Right ventricle myocardium inferior (tissue), 1 donor: Measurements from ENCODE around the gene LRRK2. TPM values are rescaled to one million over a fixed set of nuclear protein-coding genes. Genes with fewer than 3 reads are reported as not detected.

Source experiments
- ATAC-seq: fragments of 200-7000 bp; cut with Tn5 transposase; one replicate; pipeline ENCODE4 v1.9.1; 2020; ENCODE audit warnings: mild to moderate bottlenecking, moderate library complexity
- DNase-seq: peaks from one replicate; pipeline ENCODE4 v3.0.0; 2021; ENCODE audit errors: missing footprints
- intact Hi-C: fragments of 100-400 bp; cut with DNase I; formaldehyde crosslinking; loops from one replicate; pipeline ENCODE4 v1.11.0; 2022
- total RNA-seq: library from RNA; stranded (reverse); fragmentation: NEBNext Ultra II Directional; extraction: Animal tissue kit (Norgen Biotek cat#: 25700); gene quantifications from one replicate; pipeline ENCODE4 v1.2.1, GENCODE V29; 2021
- donor health status: DM: no; HTN: yes; CAD: no; lungs with severe emphysema.

LRRK2 gene
- total RNA-seq, 1 donor from 2014 or later, result 8.4 TPM

GRCh38 chr12:40287369-40287975, 62.7 kb downstream of the LRRK2 start:
- ATAC-seq (no peak), DNase-seq (no peak)
- intact Hi-C loops, result no loop called here

GRCh38 chr12:40292788-40293429, 68.1 kb downstream of the LRRK2 start:
- DNase-seq (no peak), ATAC-seq (no peak)
- intact Hi-C loops, result no loop called here

GRCh38 chr12:40298341-40298740, 73.5 kb downstream of the LRRK2 start:
- intact Hi-C loops, result no loop called here
- DNase-seq (no peak), ATAC-seq (no peak)

GRCh38 chr12:40300490-40300889, 75.7 kb downstream of the LRRK2 start:
- intact Hi-C loops, result no loop called here
- ATAC-seq (no peak), DNase-seq (no peak)

- DNase-seq (no peak), ATAC-seq (no peak)
- intact Hi-C loops, result no loop called here
These were observed 84.2 kb downstream of the LRRK2 start for GRCh38 chr12:40309001-40309400.

GRCh38 chr12:40310211-40310610, 85.4 kb downstream of the LRRK2 start:
- intact Hi-C loops, result loop anchor here (5.0 kb wide), 1 partner anchor 158 kb away; no protein-coding TSS in a partner anchor
- ATAC-seq (no peak), DNase-seq (no peak)

- intact Hi-C loops, result loop anchor here (5.0 kb wide), 1 partner anchor 160 kb away; no protein-coding TSS in a partner anchor
- ATAC-seq (no peak), DNase-seq (no peak)
These were observed 87.4 kb downstream of the LRRK2 start for GRCh38 chr12:40312196-40312595.

GRCh38 chr12:40312982-40313576, 88.3 kb downstream of the LRRK2 start:
- ATAC-seq (no peak), DNase-seq (no peak)
- intact Hi-C loops, result loop anchor here (5.0 kb wide), 1 partner anchor 161 kb away; no protein-coding TSS in a partner anchor

- ATAC-seq, result no peak
- intact Hi-C loops, result loop anchor here (5.0 kb wide), 1 partner anchor 162 kb away; no protein-coding TSS in a partner anchor
- no peak for DNase-seq
These were observed 89.1 kb downstream of the LRRK2 start for GRCh38 chr12:40313928-40314327.

- ATAC-seq, result no peak
- no peak for DNase-seq
- intact Hi-C loops, result loop anchor here (5.0 kb wide), 1 partner anchor 163 kb away; no protein-coding TSS in a partner anchor
These were observed 90.1 kb downstream of the LRRK2 start for GRCh38 chr12:40314927-40315326.

- DNase-seq (no peak), ATAC-seq (no peak)
- intact Hi-C loops, result no loop called here
These were observed 90.6 kb downstream of the LRRK2 start for GRCh38 chr12:40315375-40315774.

GRCh38 chr12:40324261-40324660, 99.5 kb downstream of the LRRK2 start:
- no peak for DNase-seq
- intact Hi-C loops, result no loop called here

GRCh38 chr12:40325349-40325960, 100.7 kb downstream of the LRRK2 start:
- ATAC-seq, result no peak
- DNase-seq, result no peak
- intact Hi-C loops, result no loop called here

More at GRCh38 chr12:40324261-40324660, 99.5 kb downstream of the LRRK2 start:
- ATAC-seq, result no peak

GRCh38 chr12:40327535-40327934, 102.7 kb downstream of the LRRK2 start:
- ATAC-seq, result no peak
- intact Hi-C loops, result no loop called here
- no peak for DNase-seq

GRCh38 chr12:40330180-40330579, 105.4 kb downstream of the LRRK2 start:
- DNase-seq (no peak), ATAC-seq (no peak)
- intact Hi-C loops, result no loop called here

- intact Hi-C loops, result no loop called here
These were observed 107.1 kb downstream of the LRRK2 start for GRCh38 chr12:40331886-40332285.

GRCh38 chr12:40335991-40336390, 111.2 kb downstream of the LRRK2 start:
- intact Hi-C loops, result no loop called here
- no peak for DNase-seq
- no peak for ATAC-seq

More at GRCh38 chr12:40331886-40332285, 107.1 kb downstream of the LRRK2 start:
- ATAC-seq, result no peak
- no peak for DNase-seq

- no peak for DNase-seq
- intact Hi-C loops, result no loop called here
- ATAC-seq, result no peak
These were observed 111.9 kb downstream of the LRRK2 start for GRCh38 chr12:40336573-40337199.

- ATAC-seq (no peak), DNase-seq (no peak)
- intact Hi-C loops, result no loop called here
These were observed 113.3 kb downstream of the LRRK2 start for GRCh38 chr12:40338071-40338470.
